Memory B cell (primary cell): ENCODE data around the gene TPM4.

Experiments used
- ATAC-seq: fragments of 150-1000 bp; cut with Tn5 transposase; 2 replicates; pipeline ENCODE4 v1.10.0; 2021; ENCODE audit warnings: low read depth, mild to moderate bottlenecking, moderate library complexity
- DNase-seq, 2 donors: peaks; one replicate each; pipeline ENCODE4 v3.0.0; 2022; ENCODE audit warnings: low spot score in 2 of 2
- H3K27ac Mint-ChIP-seq: one replicate; pipeline ENCODE4 v1.8.0; 2022; ENCODE audit warnings: mild to moderate bottlenecking, moderate library complexity, mixed read lengths
- H3K27me3 Mint-ChIP-seq: one replicate; pipeline ENCODE4 v1.8.0; 2022; ENCODE audit warnings: mixed read lengths
- H3K36me3 Mint-ChIP-seq: one replicate; pipeline ENCODE4 v1.8.0; 2022; ENCODE audit warnings: mild to moderate bottlenecking, mixed read lengths
- H3K4me1 Mint-ChIP-seq: one replicate; pipeline ENCODE4 v1.8.0; 2022; ENCODE audit warnings: mixed read lengths
- H3K4me3 Mint-ChIP-seq: one replicate; pipeline ENCODE4 v1.8.0; 2022; ENCODE audit warnings: mild to moderate bottlenecking, moderate library complexity, mixed read lengths
- H3K9me3 Mint-ChIP-seq: one replicate; pipeline ENCODE4 v1.8.0; 2022; ENCODE audit warnings: mixed read lengths

The TPM4 gene

DNA sequence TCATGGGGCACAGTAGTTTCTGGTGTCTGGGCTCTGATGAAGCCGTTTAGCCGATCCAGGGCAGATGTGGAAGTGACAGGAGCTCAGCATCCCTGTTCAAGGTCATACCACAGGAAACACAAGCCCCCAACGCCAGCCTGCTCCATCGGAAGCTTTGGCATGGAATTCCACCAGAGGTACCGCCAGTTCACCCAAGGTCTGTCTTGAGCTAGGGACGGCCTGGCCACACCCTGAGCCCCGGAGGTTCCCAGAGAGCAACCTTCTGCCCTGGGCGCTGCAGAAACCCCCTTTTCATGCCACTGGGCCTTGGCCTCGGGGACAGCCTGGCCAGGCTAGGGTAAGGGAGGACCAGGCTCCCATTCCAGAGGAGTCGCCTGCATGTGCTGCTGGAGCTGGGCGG is 39.4 kb upstream of the TPM4 start:
- Mint-ChIP-seq H3K9me3 (no peaks in the 10 kb centered on the region), H3K4me3 (no peak overlapping the region), H3K27ac (no peak overlapping the region), H3K27me3 (peaks cover 1% of the 10 kb centered on the region), H3K4me1 (no peaks in the 10 kb centered on the region), H3K36me3 (no peaks in the 10 kb centered on the region)
- DNase-seq (no peak), ATAC-seq (no peak)

DNA sequence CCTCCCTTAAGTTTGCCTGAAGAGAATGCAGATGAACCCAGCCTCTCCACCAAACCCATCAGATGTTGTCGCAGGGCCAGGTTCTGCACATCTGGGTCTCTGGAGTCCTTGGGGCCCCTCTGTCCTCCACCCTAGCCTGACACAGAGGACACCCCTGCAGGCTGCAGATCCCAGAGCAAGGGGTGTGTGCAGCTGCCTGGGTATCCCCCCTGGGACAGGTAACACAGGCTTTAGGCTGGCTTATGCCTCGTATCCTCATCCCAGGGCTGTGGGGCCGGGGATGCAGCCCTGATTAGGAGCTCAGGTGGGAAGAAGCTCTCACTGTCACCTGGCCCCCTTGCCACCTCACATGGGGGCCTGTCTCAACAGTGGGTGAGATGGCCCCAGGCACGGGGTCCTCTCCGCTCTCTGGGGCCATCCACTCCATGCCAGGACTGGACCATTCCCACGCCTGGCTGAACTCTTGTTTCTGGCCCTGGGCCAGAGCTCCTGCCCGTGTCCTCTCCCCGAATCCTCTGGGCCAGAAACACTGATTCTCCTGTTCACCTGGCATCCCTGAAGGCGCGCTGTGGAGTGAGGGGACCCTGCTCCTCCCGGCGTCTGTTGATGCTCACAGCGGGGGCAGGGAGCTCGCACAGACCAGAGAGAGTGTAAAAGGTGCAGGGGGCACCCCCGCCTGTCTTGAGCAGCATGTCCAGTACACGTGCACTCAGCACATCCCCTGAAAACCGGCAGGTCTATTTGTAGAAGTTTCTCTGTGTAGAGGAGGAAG is 38.7 kb upstream of the TPM4 start:
- Mint-ChIP-seq H3K4me1 (no peaks in the 10 kb centered on the region), H3K9me3 (no peaks in the 10 kb centered on the region), H3K27me3 (peaks cover 1% of the 10 kb centered on the region), H3K4me3 (no peak overlapping the region), H3K27ac (no peak overlapping the region), H3K36me3 (no peaks in the 10 kb centered on the region)
- ATAC-seq (no peak), DNase-seq (no peak)

GRCh38 chr19:16038196-16038695 is 38.0 kb upstream of the TPM4 start:
- Mint-ChIP-seq H3K9me3 (no peaks in the 10 kb centered on the region), H3K4me1 (no peaks in the 10 kb centered on the region), H3K36me3 (no peaks in the 10 kb centered on the region), H3K27me3 (peaks cover 1% of the 10 kb centered on the region), H3K4me3 (no peak overlapping the region), H3K27ac (no peak overlapping the region)
- ATAC-seq, result no peak
- no peak for DNase-seq

- peaks cover 4% of the 10 kb centered on the region for H3K4me1 Mint-ChIP-seq
- H3K27me3 Mint-ChIP-seq, result peaks cover 1% of the 10 kb centered on the region
- H3K9me3 Mint-ChIP-seq, result no peaks in the 10 kb centered on the region
Measured at GRCh38 chr19:16039081-16039480, 37.2 kb upstream of the TPM4 start.

GRCh38 chr19:16039545-16039944 is 36.8 kb upstream of the TPM4 start:
- ATAC-seq (no peak), DNase-seq (no peak)
- Mint-ChIP-seq H3K4me3 (no peak overlapping the region), H3K9me3 (no peaks in the 10 kb centered on the region), H3K27ac (no peak overlapping the region), H3K4me1 (peaks cover 4% of the 10 kb centered on the region), H3K27me3 (peaks cover 1% of the 10 kb centered on the region), H3K36me3 (no peaks in the 10 kb centered on the region)

More at GRCh38 chr19:16039081-16039480, 37.2 kb upstream of the TPM4 start:
- DNase-seq (no peak), ATAC-seq (no peak)
- H3K36me3 Mint-ChIP-seq, result no peaks in the 10 kb centered on the region
- H3K4me3 Mint-ChIP-seq, result no peak overlapping the region
- no peak overlapping the region for H3K27ac Mint-ChIP-seq

- DNase-seq, result no peak
- Mint-ChIP-seq H3K4me3 (no peak overlapping the region), H3K9me3 (no peaks in the 10 kb centered on the region), H3K4me1 (peaks cover 4% of the 10 kb centered on the region), H3K27ac (no peak overlapping the region), H3K27me3 (peaks cover 1% of the 10 kb centered on the region), H3K36me3 (no peaks in the 10 kb centered on the region)
- ATAC-seq, result no peak
Measured at GRCh38 chr19:16040642-16041041, 35.7 kb upstream of the TPM4 start.

DNA sequence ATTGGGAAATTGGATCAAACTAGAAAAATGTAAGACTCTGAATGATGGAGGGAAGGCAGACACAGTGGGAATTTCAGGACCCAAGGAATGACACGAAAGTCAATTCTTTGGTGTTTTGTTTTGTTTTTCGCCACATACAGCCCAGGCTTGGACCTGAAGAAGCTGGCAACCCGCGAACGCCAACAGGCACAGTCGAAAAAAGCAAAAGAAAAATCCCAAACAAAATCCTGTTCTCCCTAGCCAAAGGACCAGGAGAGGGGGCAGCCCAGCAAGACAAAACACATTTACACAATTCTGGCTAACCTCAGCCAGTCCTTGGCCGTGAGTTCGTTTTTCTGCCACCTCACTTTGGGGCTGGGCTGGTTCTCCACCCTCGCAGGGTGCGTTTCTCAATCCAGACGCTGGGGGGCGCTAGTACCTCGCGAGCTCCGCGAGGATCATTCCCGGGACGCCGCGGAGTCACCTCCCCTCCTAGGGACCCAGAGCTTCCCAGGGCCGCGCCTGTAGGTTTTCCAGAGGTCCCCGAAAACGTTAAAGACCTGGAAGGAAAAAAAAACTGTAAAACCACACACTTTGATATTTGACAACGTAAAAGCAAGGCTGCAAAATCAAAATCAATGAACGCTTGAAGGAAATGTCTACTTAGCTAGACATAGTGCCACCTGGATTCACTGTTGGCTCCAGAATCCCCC is 34.9 kb upstream of the TPM4 start:
- H3K4me3 Mint-ChIP-seq, result peak overlapping the region; percentile 50
- peak; percentile 82 for ATAC-seq
- no peak overlapping the region for H3K27ac Mint-ChIP-seq
- DNase-seq, result peak; percentile 84 to 88
- peaks cover 4% of the 10 kb centered on the region for H3K4me1 Mint-ChIP-seq
- no peaks in the 10 kb centered on the region for H3K36me3 Mint-ChIP-seq
- H3K27me3 Mint-ChIP-seq, result peaks cover 1% of the 10 kb centered on the region
- no peaks in the 10 kb centered on the region for H3K9me3 Mint-ChIP-seq

- H3K4me3 Mint-ChIP-seq, result no peak overlapping the region
- H3K4me1 Mint-ChIP-seq, result peaks cover 4% of the 10 kb centered on the region
- ATAC-seq (no peak), DNase-seq (no peak)
- H3K27ac Mint-ChIP-seq, result no peak overlapping the region
- H3K27me3 Mint-ChIP-seq, result peaks cover 1% of the 10 kb centered on the region
- no peaks in the 10 kb centered on the region for H3K36me3 Mint-ChIP-seq
- H3K9me3 Mint-ChIP-seq, result no peaks in the 10 kb centered on the region
Measured at GRCh38 chr19:16041991-16042386, 34.3 kb upstream of the TPM4 start.

DNA sequence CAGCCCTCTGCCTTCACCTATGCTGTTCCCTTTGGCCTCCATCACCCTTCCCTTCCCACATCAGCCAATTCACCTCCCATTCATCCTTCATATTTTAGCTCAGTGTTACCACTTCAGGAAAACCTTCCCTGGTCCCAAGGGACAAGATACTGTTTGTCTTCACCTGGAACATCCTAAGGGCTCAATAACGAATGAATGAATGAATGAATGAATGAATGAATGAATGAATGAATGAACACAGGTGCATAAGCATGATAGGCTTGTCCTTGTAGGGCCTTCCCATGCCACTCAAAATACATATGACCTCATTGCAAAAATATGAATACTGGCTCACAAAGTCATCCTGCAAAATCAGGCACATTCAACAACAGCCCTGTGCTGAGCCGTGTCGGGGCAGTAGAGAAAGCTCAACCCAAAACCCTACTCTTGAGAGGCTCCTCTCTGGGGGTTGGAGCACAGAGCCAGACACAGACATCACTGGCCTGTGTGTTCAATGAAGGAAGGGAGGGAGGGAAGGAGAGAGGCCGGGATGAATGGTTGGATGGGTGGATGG is 33.7 kb upstream of the TPM4 start:
- no peak for DNase-seq
- Mint-ChIP-seq H3K9me3 (no peaks in the 10 kb centered on the region), H3K27me3 (peaks cover 1% of the 10 kb centered on the region), H3K27ac (no peak overlapping the region), H3K36me3 (no peaks in the 10 kb centered on the region), H3K4me1 (peaks cover 4% of the 10 kb centered on the region), H3K4me3 (no peak overlapping the region)
- ATAC-seq, result no peak

DNA sequence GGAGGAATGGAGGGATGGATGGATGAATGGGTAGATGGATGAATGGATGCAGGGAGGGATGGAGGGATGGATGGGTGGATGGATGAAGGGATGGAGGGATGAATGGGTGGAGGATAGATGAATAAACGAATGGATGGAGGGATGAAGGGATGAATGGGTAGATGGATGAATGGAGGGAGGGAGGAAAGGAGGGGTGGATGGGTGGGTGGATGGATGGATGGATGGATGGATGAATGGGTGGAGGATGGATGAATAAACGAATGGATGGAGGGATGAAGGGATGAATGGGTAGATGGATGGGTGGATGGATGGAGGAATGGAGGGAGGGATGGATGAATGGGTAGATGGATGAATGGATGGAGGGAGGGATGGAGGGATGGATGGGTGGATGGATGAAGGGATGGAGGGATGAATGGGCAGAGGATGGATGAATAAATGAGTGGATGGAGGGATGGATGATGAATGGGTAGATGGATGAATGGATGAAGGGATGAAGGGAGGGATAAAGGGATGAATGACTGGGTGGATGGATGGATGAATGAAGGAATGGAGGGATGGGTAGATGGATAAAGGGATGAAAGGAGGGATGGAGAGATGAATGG is 33.0 kb upstream of the TPM4 start:
- no peak overlapping the region for H3K27ac Mint-ChIP-seq
- H3K36me3 Mint-ChIP-seq, result no peaks in the 10 kb centered on the region
- no peak overlapping the region for H3K4me3 Mint-ChIP-seq
- no peaks in the 10 kb centered on the region for H3K9me3 Mint-ChIP-seq
- peaks cover 4% of the 10 kb centered on the region for H3K4me1 Mint-ChIP-seq
- DNase-seq, result no peak
- H3K27me3 Mint-ChIP-seq, result peaks cover 1% of the 10 kb centered on the region
- no peak for ATAC-seq

GRCh38 chr19:16044746-16045145 is 31.5 kb upstream of the TPM4 start:
- Mint-ChIP-seq H3K4me3 (no peak overlapping the region), H3K9me3 (no peaks in the 10 kb centered on the region), H3K27ac (no peak overlapping the region), H3K27me3 (peaks cover 2% of the 10 kb centered on the region), H3K4me1 (peaks cover 4% of the 10 kb centered on the region), H3K36me3 (peaks cover 1% of the 10 kb centered on the region)
- ATAC-seq (no peak), DNase-seq (no peak)

GRCh38 chr19:16045171-16045570 is 31.1 kb upstream of the TPM4 start:
- H3K27me3 Mint-ChIP-seq, result peaks cover 2% of the 10 kb centered on the region
- H3K4me3 Mint-ChIP-seq, result no peak overlapping the region
- no peak for ATAC-seq
- no peak overlapping the region for H3K27ac Mint-ChIP-seq
- H3K9me3 Mint-ChIP-seq, result no peaks in the 10 kb centered on the region
- peaks cover 4% of the 10 kb centered on the region for H3K4me1 Mint-ChIP-seq
- H3K36me3 Mint-ChIP-seq, result peaks cover 1% of the 10 kb centered on the region
- DNase-seq, result no peak

- Mint-ChIP-seq H3K4me3 (no peak overlapping the region), H3K27me3 (peaks cover 2% of the 10 kb centered on the region), H3K27ac (no peak overlapping the region), H3K9me3 (no peaks in the 10 kb centered on the region), H3K4me1 (peaks cover 4% of the 10 kb centered on the region), H3K36me3 (peaks cover 1% of the 10 kb centered on the region)
- ATAC-seq (no peak), DNase-seq (no peak)
Measured at GRCh38 chr19:16045893-16046292, 30.4 kb upstream of the TPM4 start.

- H3K4me3 Mint-ChIP-seq, result no peak overlapping the region
- H3K4me1 Mint-ChIP-seq, result peaks cover under 1% of the 10 kb centered on the region
- DNase-seq (no peak), ATAC-seq (no peak)
- no peaks in the 10 kb centered on the region for H3K9me3 Mint-ChIP-seq
- no peak overlapping the region for H3K27ac Mint-ChIP-seq
- peaks cover 1% of the 10 kb centered on the region for H3K36me3 Mint-ChIP-seq
- peaks cover 2% of the 10 kb centered on the region for H3K27me3 Mint-ChIP-seq
Measured at GRCh38 chr19:16048583-16048982, 27.7 kb upstream of the TPM4 start.
